Measurements from ENCODE around the gene SCNM1.
A peak's percentile ranks its signal among the peaks of the same experiment; 100 is the strongest.
"Not testable (repeated sequence)": the region's sequence is repeated elsewhere in the genome, so short reads cannot be mapped to it uniquely, and the experiment has no call there.

SCNM1 gene

GRCh38 chr1:151147132-151147503, 18.8 kb upstream of the SCNM1 start:
- no peak for DNase-seq

- DNase-seq = no peak
Measured at GRCh38 chr1:151147665-151148064, 18.3 kb upstream of the SCNM1 start.

- no peak for DNase-seq
Measured at GRCh38 chr1:151156515-151156819, 9.5 kb upstream of the SCNM1 start, which contains the start of gene TNFAIP8L2. TNFAIP8L2 (plus strand) TSS chr1:151156649; CDS start chr1:151158698, 2,049 bp downstream.

GRCh38 chr1:151157067-151157531, 8.8 kb upstream of the SCNM1 start:
- DNase-seq = no peak

GRCh38 chr1:151158326-151158725, 7.6 kb upstream of the SCNM1 start:
- no peak for DNase-seq

GRCh38 chr1:151158751-151159251, 7.1 kb upstream of the SCNM1 start:
- no peak for DNase-seq

- DNase-seq = no peak
Measured at GRCh38 chr1:151159373-151159772, 6.6 kb upstream of the SCNM1 start.

GRCh38 chr1:151164732-151165280, 1.1 kb upstream of the SCNM1 start:
- no peak for DNase-seq

- no peak for DNase-seq
Measured at GRCh38 chr1:151165281-151165737, 635 bp upstream of the SCNM1 start.

GRCh38 chr1:151166505-151166956, 587 bp downstream of the SCNM1 start:
- peak; percentile 17 for DNase-seq

GRCh38 chr1:151167116-151167515, 1.2 kb downstream of the SCNM1 start:
- DNase-seq = no peak

- no peak for DNase-seq
Measured at GRCh38 chr1:151171190-151171589, 5.2 kb downstream of the SCNM1 start.

- DNase-seq = no peak
Measured at GRCh38 chr1:151175041-151175741, 9.2 kb downstream of the SCNM1 start.

GRCh38 chr1:151175863-151176262, 9.9 kb downstream of the SCNM1 start, which contains the start of gene TMOD4:
TMOD4 (minus strand) TSS chr1:151175981; CDS start chr1:151174875, 1,106 bp downstream.
- no peak for DNase-seq

- no peak for DNase-seq
Measured at GRCh38 chr1:151176514-151177045, 10.6 kb downstream of the SCNM1 start.

- DNase-seq = no peak
Measured at GRCh38 chr1:151184211-151184610, 18.3 kb downstream of the SCNM1 start.

- DNase-seq = no peak
Measured at GRCh38 chr1:151187205-151187604, 21.3 kb downstream of the SCNM1 start.

- not testable (repeated sequence) for DNase-seq
Measured at GRCh38 chr1:151188667-151189066, 22.7 kb downstream of the SCNM1 start.

GRCh38 chr1:151189637-151190445, 23.9 kb downstream of the SCNM1 start, which contains the start of gene VPS72:
VPS72 (minus strand) TSS chr1:151190197; CDS start chr1:151190121, 76 bp downstream.
- DNase-seq = peak; percentile 79

- DNase-seq = no peak
Measured at GRCh38 chr1:151192047-151192446, 26.1 kb downstream of the SCNM1 start.

- DNase-seq = no peak
Measured at GRCh38 chr1:151193304-151193703, 27.4 kb downstream of the SCNM1 start.

GRCh38 chr1:151193856-151194255, 27.9 kb downstream of the SCNM1 start:
- no peak for DNase-seq
